SK-N-SH (cell line): ENCODE results near the gene FRMD4B. TPM values are rescaled to one million over a fixed set of nuclear protein-coding genes. Genes with fewer than 3 reads are reported as not detected.

Source experiments
- CTCF ChIA-PET: fragments of 300-600, 350-600 bp; formaldehyde crosslinking; extraction: SDS; loops from one replicate; lab custom pipeline; 2021; lab: Yijun Ruan, JAX
- POLR2A ChIA-PET: fragments of 350-600 bp; sonication (Branson Sonifier 250); formaldehyde crosslinking; extraction: SDS; loops from one replicate; lab custom pipeline; 2020; ENCODE audit warnings: antibody characterized with exemption, inconsistent platforms; lab: Yijun Ruan, JAX
- DNase-seq: peaks from one replicate; pipeline ENCODE4 v3.0.0; 2012
- H2AFZ ChIP-seq: fragments of 200-600 bp; sonication (generic); 2 replicates; pipeline ENCODE4 v1.8.1; 2016; ENCODE audit warnings: antibody characterized with exemption, mild to moderate bottlenecking, low read depth
- H3F3A ChIP-seq: fragments of 200-600 bp; sonication (generic); replicated peaks from 2 replicates; pipeline ENCODE3; 2016; ENCODE audit warnings: antibody characterized with exemption, mild to moderate bottlenecking; ENCODE audit not compliant: insufficient read depth
- H3K27ac ChIP-seq, 2 experiments: fragments of 200-500 bp in 1 of 2; fragments of 200-600 bp in 1 of 2; sonication (Bioruptor generic) in 1 of 2; sonication (generic), shearing (Covaris generic) in 1 of 2; 2 replicates each; pipeline versions ENCODE4 v1.5.1 to v1.6.1; 2014 to 2016; ENCODE audit warnings: low read depth in 2 of 2, inconsistent platforms in 1 of 2, low read length in 1 of 2, mild to moderate bottlenecking in 1 of 2, mixed read lengths in 1 of 2
- H3K27me3 ChIP-seq: fragments of 200-600 bp; sonication (generic), shearing (Covaris generic); 2 replicates; pipeline ENCODE4 v1.6.1; 2016; ENCODE audit warnings: mixed run types; ENCODE audit not compliant: insufficient read depth
- H3K36me3 ChIP-seq, 2 experiments: fragments of 200-500 bp in 1 of 2; fragments of 200-600 bp in 1 of 2; sonication (Bioruptor generic) in 1 of 2; sonication (generic) in 1 of 2; replicated peaks in 1 of 2; 2 replicates each; pipeline versions ENCODE3 to v1.5.1; 2014 to 2016; ENCODE audit warnings: low read length in 1 of 2, mild to moderate bottlenecking in 1 of 2; ENCODE audit not compliant: insufficient read depth in 2 of 2, control insufficient read depth in 1 of 2
- H3K4me1 ChIP-seq, 2 experiments: fragments of 200-500 bp in 1 of 2; fragments of 200-600 bp in 1 of 2; sonication (Bioruptor generic) in 1 of 2; sonication (generic), shearing (Covaris generic) in 1 of 2; 2 replicates each; pipeline versions ENCODE4 v1.5.1 to v1.6.1; 2014 to 2016; ENCODE audit warnings: low read depth in 1 of 2, low read length in 1 of 2, mixed run types in 1 of 2; ENCODE audit not compliant: insufficient read depth in 2 of 2, control insufficient read depth in 1 of 2
- H3K4me2 ChIP-seq: fragments of 200-600 bp; sonication (generic), shearing (Covaris generic); 2 replicates; pipeline ENCODE4 v1.6.1; 2017; ENCODE audit warnings: mixed run types
- H3K4me3 ChIP-seq, 2 experiments: fragments of 200-500 bp in 1 of 2; fragments of 200-600 bp in 1 of 2; sonication (Bioruptor generic) in 1 of 2; sonication (generic), shearing (Covaris generic) in 1 of 2; 2 replicates each; pipeline versions ENCODE4 v1.5.1 to v1.8.1; 2014 to 2016; ENCODE audit warnings: low read depth in 2 of 2, inconsistent platforms in 1 of 2, low read length in 1 of 2, mild to moderate bottlenecking in 1 of 2, mixed read lengths in 1 of 2, moderate library complexity in 1 of 2
- H3K79me2 ChIP-seq: fragments of 200-600 bp; sonication (generic); 2 replicates; pipeline ENCODE4 v1.8.1; 2017; ENCODE audit warnings: mild to moderate bottlenecking; ENCODE audit not compliant: insufficient read depth
- H3K9ac ChIP-seq: fragments of 200-600 bp; sonication (generic); 2 replicates; pipeline ENCODE4 v1.6.1; 2017; ENCODE audit warnings: mixed run types
- H3K9me2 ChIP-seq: fragments of 200-600 bp; sonication (generic); 2 replicates; pipeline ENCODE4 v1.6.1; 2017; ENCODE audit warnings: mixed run types
- H3K9me3 ChIP-seq: fragments of 200-600 bp; sonication (generic); 2 replicates; pipeline ENCODE4 v1.6.1; 2017; ENCODE audit warnings: mixed run types, mild to moderate bottlenecking, moderate library complexity
- H4K20me1 ChIP-seq: fragments of 200-600 bp; sonication (generic); 2 replicates; pipeline ENCODE4 v1.6.1; 2017; ENCODE audit warnings: mild to moderate bottlenecking, mixed run types; ENCODE audit not compliant: insufficient read depth
- ELF1 ChIP-seq: IDR thresholded peaks from 2 replicates; pipeline ENCODE4 v1.4.0; 2012
- EZH2phosphoT487 ChIP-seq: fragments of 200-600 bp; sonication (generic); IDR thresholded peaks from 2 replicates; pipeline ENCODE4 v1.6.1; 2017; ENCODE audit warnings: low read depth, mixed run types, mild to moderate bottlenecking, antibody characterized with exemption, moderate library complexity, borderline replicate concordance
- FOXJ3 ChIP-seq: sonication (generic); formaldehyde crosslinking; IDR thresholded peaks from 2 replicates; pipeline ENCODE4 v1.5.1; 2020; ENCODE audit warnings: mild to moderate bottlenecking, missing genetic modification reagents
- GABPA ChIP-seq: IDR thresholded peaks from 2 replicates; pipeline ENCODE4 v1.4.0; 2012; ENCODE audit warnings: low read depth, mild to moderate bottlenecking
- MEF2A ChIP-seq: IDR thresholded peaks from 2 replicates; pipeline ENCODE4 v1.4.0; 2012; ENCODE audit warnings: low read depth, borderline replicate concordance
- MXI1 ChIP-seq: IDR thresholded peaks from 2 replicates; pipeline ENCODE4 v1.6.1; 2012; ENCODE audit warnings: mild to moderate bottlenecking, low read depth, low read length, improper control_type of control experiment
- NFIC ChIP-seq: IDR thresholded peaks from 2 replicates; pipeline ENCODE4 v1.4.0; 2012; ENCODE audit warnings: borderline replicate concordance
- NRF1 ChIP-seq: IDR thresholded peaks from 2 replicates; pipeline ENCODE4 v1.6.1; 2012; ENCODE audit warnings: low read depth, mild to moderate bottlenecking, low read length
- POLR2AphosphoS5 ChIP-seq: IDR thresholded peaks from 2 replicates; pipeline ENCODE4 v1.6.1; 2012; ENCODE audit warnings: low read depth, low read length
- RAD21 ChIP-seq: IDR thresholded peaks from 2 replicates; pipeline ENCODE4 v1.6.1; 2012; ENCODE audit warnings: mild to moderate bottlenecking, low read length
- RCOR1 ChIP-seq: fragments of 150-350 bp; IDR thresholded peaks from 2 replicates; pipeline ENCODE4 v1.6.1; 2017; ENCODE audit warnings: antibody characterized with exemption, low read length
- RFX5 ChIP-seq: IDR thresholded peaks from 2 replicates; pipeline ENCODE4 v1.6.1; 2012; ENCODE audit warnings: mild to moderate bottlenecking, improper control_type of control experiment, low read length
- RXRA ChIP-seq: IDR thresholded peaks from 2 replicates; pipeline ENCODE4 v1.4.0; 2012; ENCODE audit warnings: low read depth, mild to moderate bottlenecking, borderline replicate concordance
- TAF1 ChIP-seq: IDR thresholded peaks from 2 replicates; pipeline ENCODE4 v1.6.1; 2012; ENCODE audit warnings: low read depth, mild to moderate bottlenecking, low read length, moderate library complexity, borderline replicate concordance
- YY1 ChIP-seq: IDR thresholded peaks from 2 replicates; pipeline ENCODE4 v1.4.0; 2012; ENCODE audit warnings: low read depth, mild to moderate bottlenecking
- WGBS: methylation state at CpG from one replicate; pipeline ENCODE4 v1.1.6; 2017; ENCODE audit warnings: low lambda C conversion rate; 5-methylcytosine and 5-hydroxymethylcytosine counted together
- polyA plus RNA-seq, 3 experiments: library from polyadenylated mRNA; depleted of rRNA; stranded (reverse); fragments of >200 nt; gene quantifications; 2 replicates each; pipeline ENCODE4 v1.2.3, GENCODE V29; 2012
- TF ChIP-seq, protein P1 (sequence below): fragments of 150-350 bp; IDR thresholded peaks from 2 replicates; pipeline ENCODE4 v1.6.1; 2016; ENCODE audit warnings: mild to moderate bottlenecking, low read depth, low read length
- TF ChIP-seq, protein P2 (sequence below): fragments of 150-350 bp; IDR thresholded peaks from 2 replicates; pipeline ENCODE4 v1.6.1; 2017; ENCODE audit warnings: antibody characterized with exemption, low read length, low read depth, borderline replicate concordance
- TF ChIP-seq, protein P3 (sequence below): IDR thresholded peaks from 2 replicates; pipeline ENCODE4 v1.4.0; 2012; ENCODE audit warnings: low read depth, borderline replicate concordance
- TF ChIP-seq, protein P4 (sequence below): IDR thresholded peaks from 2 replicates; pipeline ENCODE4; 2012

The FRMD4B gene
- polyA plus RNA-seq, 1 of the 3 experiments (the other 2 are of a cell fraction) = 0.53 TPM

DNA sequence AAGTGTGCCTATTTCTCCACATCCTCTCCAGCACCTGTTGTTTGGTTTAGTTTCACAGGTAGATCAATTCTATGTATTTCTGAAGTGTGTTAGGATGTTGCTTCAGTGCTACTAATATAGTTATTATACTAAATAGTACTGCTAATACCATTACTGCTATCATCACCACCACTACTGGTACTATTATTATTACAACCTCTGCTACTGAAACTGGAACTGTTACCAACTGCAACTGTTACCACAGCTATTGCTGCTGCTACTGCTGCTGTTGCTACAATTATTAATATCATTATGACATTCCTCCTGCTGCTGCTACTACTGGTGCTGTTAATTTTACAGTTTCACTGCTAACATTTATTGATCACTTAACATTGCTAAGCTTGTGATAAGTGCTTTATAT is 255.2 kb downstream of the FRMD4B start:
- no peaks in the 10 kb centered on the region for H3K36me3 ChIP-seq
- H2AFZ ChIP-seq = no peak overlapping the region
- no peaks in the 10 kb centered on the region for H3K27me3 ChIP-seq
- DNase-seq = no peak
- TF ChIP-seq RFX5 (no peak), TAF1 (no peak), MEF2A (no peak), RCOR1 (no peak), RXRA (no peak), NRF1 (no peak), EZH2phosphoT487 (no peak), FOXJ3 (no peak)
- no peak overlapping the region for H3K27ac ChIP-seq
- H3K4me3 ChIP-seq = no peak overlapping the region
- no peaks in the 10 kb centered on the region for H4K20me1 ChIP-seq
- no peaks in the 10 kb centered on the region for H3K9me3 ChIP-seq
- H3K9me2 ChIP-seq = no peaks in the 10 kb centered on the region
- POLR2A ChIA-PET = no interaction called here
- H3K4me1 ChIP-seq = no peaks in the 10 kb centered on the region
- H3K79me2 ChIP-seq = no peaks in the 10 kb centered on the region
- H3F3A ChIP-seq = no peaks in the 10 kb centered on the region
- no peak overlapping the region for H3K9ac ChIP-seq
- CTCF ChIA-PET = interaction anchor here (3.6 to 3.7 kb wide), 2 partner anchors 10 to 31 kb away, joined by 15 to 19 read pairs; no protein-coding TSS in a partner anchor
- H3K4me2 ChIP-seq = no peak overlapping the region

DNA sequence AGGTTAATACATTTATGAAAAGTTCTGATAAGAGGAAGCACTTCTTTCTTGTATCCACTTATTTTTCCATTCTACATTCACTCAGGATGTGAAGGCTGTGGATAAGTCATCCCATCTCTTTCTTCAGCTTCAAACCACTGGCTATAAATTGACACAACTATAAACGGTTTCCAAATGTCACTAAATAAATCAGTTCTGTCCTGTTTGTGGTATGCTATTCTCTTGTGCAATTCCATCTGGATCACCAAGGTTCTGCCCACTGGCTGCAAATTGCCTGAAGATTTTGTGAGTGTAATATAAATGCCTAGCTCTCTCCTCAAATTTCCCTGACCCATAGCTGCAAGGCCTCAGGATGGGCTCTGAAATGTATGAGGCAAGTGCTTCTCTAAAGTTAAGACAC is 256.4 kb downstream of the FRMD4B start:
- H3K4me2 ChIP-seq = no peak overlapping the region
- ChIA-PET POLR2A (no interaction called here), CTCF (interaction anchor here (3.7 kb wide), 1 partner anchor 9 kb away, joined by 19 read pairs; no protein-coding TSS in a partner anchor)
- H3K4me1 ChIP-seq = no peaks in the 10 kb centered on the region
- H3F3A ChIP-seq = no peaks in the 10 kb centered on the region
- H3K4me3 ChIP-seq = no peak overlapping the region
- no peaks in the 10 kb centered on the region for H3K79me2 ChIP-seq
- H3K9me2 ChIP-seq = no peaks in the 10 kb centered on the region
- H3K27ac ChIP-seq = no peak overlapping the region
- no peaks in the 10 kb centered on the region for H3K36me3 ChIP-seq
- 24% methylated on average over 1 of the region's 1 CpG for WGBS
- H2AFZ ChIP-seq = no peak overlapping the region
- H3K27me3 ChIP-seq = no peaks in the 10 kb centered on the region
- no peaks in the 10 kb centered on the region for H4K20me1 ChIP-seq
- H3K9me3 ChIP-seq = no peaks in the 10 kb centered on the region
- no peak overlapping the region for H3K9ac ChIP-seq
- TF ChIP-seq NFIC (no peak), MEF2A (no peak), RFX5 (no peak), RXRA (no peak), GABPA (no peak), FOXJ3 (no peak), TAF1 (no peak), ELF1 (no peak), MXI1 (no peak), POLR2AphosphoS5 (no peak), RAD21 (no peak), YY1 (no peak)
- TF ChIP-seq, protein P1, sequence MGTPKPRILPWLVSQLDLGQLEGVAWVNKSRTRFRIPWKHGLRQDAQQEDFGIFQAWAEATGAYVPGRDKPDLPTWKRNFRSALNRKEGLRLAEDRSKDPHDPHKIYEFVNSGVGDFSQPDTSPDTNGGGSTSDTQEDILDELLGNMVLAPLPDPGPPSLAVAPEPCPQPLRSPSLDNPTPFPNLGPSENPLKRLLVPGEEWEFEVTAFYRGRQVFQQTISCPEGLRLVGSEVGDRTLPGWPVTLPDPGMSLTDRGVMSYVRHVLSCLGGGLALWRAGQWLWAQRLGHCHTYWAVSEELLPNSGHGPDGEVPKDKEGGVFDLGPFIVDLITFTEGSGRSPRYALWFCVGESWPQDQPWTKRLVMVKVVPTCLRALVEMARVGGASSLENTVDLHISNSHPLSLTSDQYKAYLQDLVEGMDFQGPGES = no peak
- TF ChIP-seq, protein P2, sequence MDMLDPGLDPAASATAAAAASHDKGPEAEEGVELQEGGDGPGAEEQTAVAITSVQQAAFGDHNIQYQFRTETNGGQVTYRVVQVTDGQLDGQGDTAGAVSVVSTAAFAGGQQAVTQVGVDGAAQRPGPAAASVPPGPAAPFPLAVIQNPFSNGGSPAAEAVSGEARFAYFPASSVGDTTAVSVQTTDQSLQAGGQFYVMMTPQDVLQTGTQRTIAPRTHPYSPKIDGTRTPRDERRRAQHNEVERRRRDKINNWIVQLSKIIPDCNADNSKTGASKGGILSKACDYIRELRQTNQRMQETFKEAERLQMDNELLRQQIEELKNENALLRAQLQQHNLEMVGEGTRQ = no peak
- TF ChIP-seq, protein P3, sequence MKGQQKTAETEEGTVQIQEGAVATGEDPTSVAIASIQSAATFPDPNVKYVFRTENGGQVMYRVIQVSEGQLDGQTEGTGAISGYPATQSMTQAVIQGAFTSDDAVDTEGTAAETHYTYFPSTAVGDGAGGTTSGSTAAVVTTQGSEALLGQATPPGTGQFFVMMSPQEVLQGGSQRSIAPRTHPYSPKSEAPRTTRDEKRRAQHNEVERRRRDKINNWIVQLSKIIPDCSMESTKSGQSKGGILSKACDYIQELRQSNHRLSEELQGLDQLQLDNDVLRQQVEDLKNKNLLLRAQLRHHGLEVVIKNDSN = no peak
- TF ChIP-seq, protein P4, sequence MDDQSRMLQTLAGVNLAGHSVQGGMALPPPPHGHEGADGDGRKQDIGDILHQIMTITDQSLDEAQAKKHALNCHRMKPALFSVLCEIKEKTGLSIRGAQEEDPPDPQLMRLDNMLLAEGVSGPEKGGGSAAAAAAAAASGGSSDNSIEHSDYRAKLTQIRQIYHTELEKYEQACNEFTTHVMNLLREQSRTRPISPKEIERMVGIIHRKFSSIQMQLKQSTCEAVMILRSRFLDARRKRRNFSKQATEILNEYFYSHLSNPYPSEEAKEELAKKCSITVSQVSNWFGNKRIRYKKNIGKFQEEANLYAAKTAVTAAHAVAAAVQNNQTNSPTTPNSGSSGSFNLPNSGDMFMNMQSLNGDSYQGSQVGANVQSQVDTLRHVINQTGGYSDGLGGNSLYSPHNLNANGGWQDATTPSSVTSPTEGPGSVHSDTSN = no peak
- no peak for DNase-seq
